SK-N-MC (cell line): Measurements from ENCODE around the gene SLC51B.
"Not testable (repeated sequence)": the region's sequence is repeated elsewhere in the genome, so short reads cannot be mapped to it uniquely, and the experiment has no call there.

ENCODE experiments used
- DNase-seq: peaks from one replicate; pipeline ENCODE4 v3.0.0-alpha.2; 2011; ENCODE audit warnings: low read depth, low spot score
- H3K27ac ChIP-seq: fragments of 200-600 bp; sonication (generic); 2 replicates; pipeline ENCODE4 v1.5.1; 2016; ENCODE audit warnings: mixed run types
- H3K36me3 ChIP-seq: fragments of 200-600 bp; sonication (generic); 2 replicates; pipeline ENCODE4 v1.6.1; 2017; ENCODE audit warnings: antibody characterized with exemption, low read length, mixed read lengths; ENCODE audit not compliant: insufficient read depth
- H3K4me3 ChIP-seq: fragments of 200-600 bp; sonication (generic); 2 replicates; pipeline ENCODE4 v1.5.1; 2016
- H3K9ac ChIP-seq: fragments of 200-600 bp; sonication (generic); 2 replicates; pipeline ENCODE4 v1.8.0; 2017; ENCODE audit warnings: mixed run types, mixed read lengths; ENCODE audit not compliant: insufficient read length
- H3K9me3 ChIP-seq: fragments of 200-600 bp; sonication (generic); 2 replicates; pipeline ENCODE4 v1.6.1; 2017; ENCODE audit warnings: low read depth, mild to moderate bottlenecking, antibody characterized with exemption, low read length, moderate library complexity, mixed read lengths
- EZH2 ChIP-seq: fragments of 200-600 bp; sonication (generic); IDR thresholded peaks from one replicate; pipeline ENCODE4 v1.6.1; 2017; ENCODE audit warnings: antibody characterized with exemption
- FOXP2 ChIP-seq: optimal IDR thresholded peaks from 2 replicates; pipeline ENCODE3; 2011; ENCODE audit warnings: mild to moderate bottlenecking, moderate library complexity; ENCODE audit not compliant: insufficient read depth; ENCODE audit errors: extremely low read length, control extremely low read depth
- POLR2AphosphoS5 ChIP-seq: IDR thresholded peaks from 2 replicates; pipeline ENCODE4 v1.6.1; 2012; ENCODE audit warnings: mild to moderate bottlenecking, low read depth, low read length, borderline replicate concordance

Gene SLC51B

DNA sequence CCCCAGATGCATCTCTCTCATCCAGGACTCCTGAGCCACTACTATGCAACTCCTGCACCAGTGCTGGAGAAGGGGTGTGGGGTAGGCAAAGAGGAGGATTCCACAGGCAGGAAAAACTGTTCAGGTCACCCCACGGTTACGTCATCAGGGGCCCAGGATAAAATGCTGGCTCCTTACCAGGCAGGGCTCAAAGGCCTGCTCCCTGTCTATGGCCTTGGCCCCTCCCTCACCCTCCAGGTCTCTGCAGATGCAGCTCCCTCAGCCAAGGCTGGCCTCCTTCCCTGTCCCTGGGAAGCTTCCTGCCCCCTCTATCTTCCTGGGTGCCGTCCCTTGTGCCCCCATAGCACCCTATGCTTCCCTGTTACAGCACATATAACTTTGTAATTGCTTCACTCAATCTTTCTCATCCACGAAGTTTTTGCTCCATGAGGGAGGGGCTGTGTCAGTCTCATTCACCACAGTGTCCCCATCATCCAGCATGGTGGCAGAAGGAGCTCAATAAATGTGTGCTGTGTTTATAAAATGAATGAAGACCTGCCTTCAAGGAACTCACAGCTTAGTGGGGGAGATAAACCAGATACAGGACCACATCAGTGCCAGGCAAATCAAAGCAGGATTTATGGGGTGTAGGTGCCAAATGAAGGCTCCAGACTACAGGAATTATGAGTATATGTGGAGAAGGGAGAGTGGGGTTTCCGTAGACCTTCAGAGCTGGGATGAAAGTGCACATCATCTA lies 50.0 kb downstream of the SLC51B start:
- Histone ChIP-seq H3K27ac (no peak overlapping the region), H3K9me3 (no peaks in the 10 kb centered on the region), H3K9ac (no peak overlapping the region), H3K4me3 (no peak overlapping the region), H3K36me3 (peaks cover 8% of the 10 kb centered on the region; the same call in 1 of the 2 replicates)
- DNase-seq = no peak
- no peak for TF ChIP-seq EZH2
- no peak for TF ChIP-seq POLR2AphosphoS5
- no peak for TF ChIP-seq FOXP2

DNA sequence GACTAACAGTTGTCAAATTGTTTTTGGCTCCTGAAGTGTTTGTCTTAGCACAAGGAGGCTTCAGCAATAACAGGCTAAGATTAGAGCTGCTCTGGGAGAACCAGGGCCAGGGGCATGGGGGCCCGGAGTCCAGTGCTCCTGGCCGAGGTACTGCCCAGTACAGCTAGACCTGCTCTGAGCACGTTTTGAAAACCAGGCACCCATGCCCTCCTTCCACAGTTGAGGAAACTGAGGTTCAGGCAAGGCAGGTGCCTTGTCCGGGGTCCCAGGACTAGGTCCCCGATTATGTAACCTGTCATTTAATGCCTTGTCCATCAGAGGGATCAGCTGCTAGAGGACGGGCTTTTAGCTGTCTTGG lies 50.5 kb downstream of the SLC51B start:
- H3K36me3 ChIP-seq = peaks cover 8% of the 10 kb centered on the region; the same call in 1 of the 2 replicates
- TF ChIP-seq FOXP2 (no peak), POLR2AphosphoS5 (no peak), EZH2 (no peak)

DNA sequence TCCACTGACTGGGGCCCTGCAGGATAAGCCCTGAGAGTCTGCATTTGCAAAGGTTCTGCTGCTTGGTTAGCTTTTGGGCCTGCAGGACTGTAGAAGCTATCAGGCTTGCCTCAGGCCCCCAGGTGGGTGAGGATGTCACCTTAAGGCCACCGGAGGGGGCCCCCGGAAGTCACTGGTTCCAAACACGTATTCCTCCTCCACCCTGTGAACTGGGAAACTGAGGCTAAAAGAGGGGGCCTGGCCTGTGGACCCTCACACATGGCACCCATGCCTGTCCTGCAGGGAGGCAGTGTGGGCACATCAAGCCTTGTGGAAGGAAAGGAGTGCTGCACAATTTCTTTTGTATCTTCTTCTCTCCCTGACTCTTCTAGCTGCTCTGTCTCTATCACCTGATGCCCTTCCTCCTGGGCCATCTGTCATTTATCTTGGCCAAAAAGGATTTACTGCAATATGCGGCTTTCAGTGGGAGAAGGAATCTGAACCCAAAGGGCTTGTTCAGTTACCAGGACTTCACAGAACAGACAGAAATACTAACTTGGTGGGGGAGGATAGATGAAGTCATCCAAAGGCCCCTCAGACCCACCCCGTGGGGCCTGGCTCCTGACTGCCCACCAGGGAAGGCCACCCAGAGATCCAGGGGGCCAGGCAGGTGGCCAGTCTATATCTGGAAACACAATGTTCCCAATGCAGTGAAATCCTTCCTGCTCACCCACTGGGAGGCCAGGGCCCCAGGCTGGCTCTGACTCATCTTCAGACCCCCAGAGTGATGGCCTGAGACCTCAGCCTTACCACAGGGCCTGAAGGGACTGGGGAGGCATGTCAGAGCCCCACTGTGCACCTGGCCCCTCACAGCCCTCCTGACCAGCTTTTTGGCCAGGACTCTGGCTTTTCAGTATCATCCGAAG lies 51.5 kb downstream of the SLC51B start:
- peaks cover 8% of the 10 kb centered on the region; the same call in 1 of the 2 replicates for H3K36me3 ChIP-seq
- no peaks in the 10 kb centered on the region for H3K9me3 ChIP-seq
- H3K4me3 ChIP-seq = no peak overlapping the region
- TF ChIP-seq EZH2 = no peak
- TF ChIP-seq FOXP2 = no peak
- no peak for TF ChIP-seq POLR2AphosphoS5
- H3K27ac ChIP-seq = no peak overlapping the region
- no peak overlapping the region for H3K9ac ChIP-seq
- DNase-seq = no peak

More for the DNA sequence above, 50.5 kb downstream of the SLC51B start:
- Histone ChIP-seq H3K4me3 (no peak overlapping the region), H3K9ac (no peak overlapping the region), H3K27ac (no peak overlapping the region), H3K9me3 (no peaks in the 10 kb centered on the region)
- DNase-seq = no peak

DNA sequence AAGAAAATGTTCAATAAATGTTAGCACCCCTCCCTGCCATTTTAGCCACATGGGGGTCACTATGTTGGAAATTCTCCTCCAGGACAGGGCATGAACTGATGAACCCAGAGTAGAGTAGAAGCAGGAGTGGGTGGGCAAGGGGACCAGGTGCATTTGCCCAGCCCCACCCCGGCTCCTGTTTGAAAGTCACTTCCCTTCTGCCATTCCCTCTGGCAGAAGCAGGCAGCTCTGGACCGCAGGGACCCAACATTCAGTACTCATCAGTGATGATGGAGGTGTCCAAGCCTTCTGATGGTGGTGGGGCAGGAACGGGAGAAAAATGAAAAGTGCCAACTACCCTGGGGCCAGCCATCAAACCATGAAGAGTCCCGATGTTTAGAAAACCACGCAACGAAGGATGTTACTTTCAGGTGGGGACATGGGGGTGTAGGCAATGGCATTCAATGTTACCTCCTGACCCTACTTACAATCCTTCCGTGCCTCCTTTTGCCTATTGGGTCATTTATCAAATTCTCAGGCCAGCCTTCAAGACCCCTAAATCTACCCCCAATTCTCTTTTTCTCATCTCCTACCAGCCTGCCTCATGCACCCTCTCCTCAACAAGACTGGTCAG lies 52.6 kb downstream of the SLC51B start:
- no peak for TF ChIP-seq EZH2
- TF ChIP-seq POLR2AphosphoS5 = no peak
- TF ChIP-seq FOXP2 = no peak
- no peaks in the 10 kb centered on the region for H3K9me3 ChIP-seq
- DNase-seq = no peak
- no peak overlapping the region for H3K4me3 ChIP-seq
- H3K9ac ChIP-seq = no peak overlapping the region
- peaks cover 8% of the 10 kb centered on the region; the same call in 1 of the 2 replicates for H3K36me3 ChIP-seq
- H3K27ac ChIP-seq = no peak overlapping the region

DNA sequence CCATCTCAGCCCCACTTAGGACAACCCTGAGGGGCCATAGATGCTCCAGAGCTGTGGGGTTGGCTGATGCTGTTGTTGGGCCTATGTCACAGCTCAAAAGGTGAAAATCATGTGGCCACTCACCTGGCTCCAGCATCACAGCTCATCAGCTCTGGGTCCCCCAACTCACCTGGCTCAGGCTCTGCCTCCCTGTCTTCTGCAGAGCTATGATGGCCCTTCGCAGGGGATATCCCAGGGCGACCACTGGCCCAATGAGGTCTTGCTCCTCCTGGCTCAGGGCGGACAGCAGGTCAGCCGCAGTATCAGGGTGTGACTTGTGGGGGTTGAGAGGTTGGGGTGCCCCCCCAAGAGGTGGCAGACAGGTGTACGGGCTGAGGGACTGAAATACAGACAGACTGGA lies 54.1 kb downstream of the SLC51B start:
- no peak for DNase-seq
- TF ChIP-seq EZH2 (no peak), POLR2AphosphoS5 (no peak), FOXP2 (no peak)

DNA sequence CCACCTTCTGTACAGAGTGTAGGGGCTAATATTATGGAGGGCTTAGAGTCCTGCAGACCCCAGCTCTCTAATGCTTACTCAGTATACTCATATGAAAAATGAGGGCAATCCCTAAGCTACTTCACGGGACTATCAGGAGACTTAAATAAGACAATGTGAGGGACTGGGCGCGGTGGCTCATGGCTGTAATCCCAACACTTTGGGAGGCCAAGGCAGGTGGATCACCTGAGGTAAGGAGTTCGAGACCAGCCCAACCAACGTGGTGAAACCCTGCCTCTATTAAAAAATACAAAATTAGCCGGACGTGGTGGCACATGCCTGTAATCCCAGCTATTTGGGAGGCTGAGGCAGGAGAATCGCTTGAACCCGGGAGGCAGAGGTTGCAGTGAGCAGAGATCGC lies 54.6 kb downstream of the SLC51B start:
- not testable (repeated sequence) for H3K9me3 ChIP-seq, H3K36me3 ChIP-seq, H3K4me3 ChIP-seq, H3K9ac ChIP-seq, H3K27ac ChIP-seq, DNase-seq

More for the DNA sequence above, 54.1 kb downstream of the SLC51B start:
- Histone ChIP-seq H3K4me3 (no peak overlapping the region), H3K36me3 (peaks cover 8% of the 10 kb centered on the region; the same call in 1 of the 2 replicates), H3K9me3 (no peaks in the 10 kb centered on the region), H3K27ac (no peak overlapping the region), H3K9ac (no peak overlapping the region)

DNA sequence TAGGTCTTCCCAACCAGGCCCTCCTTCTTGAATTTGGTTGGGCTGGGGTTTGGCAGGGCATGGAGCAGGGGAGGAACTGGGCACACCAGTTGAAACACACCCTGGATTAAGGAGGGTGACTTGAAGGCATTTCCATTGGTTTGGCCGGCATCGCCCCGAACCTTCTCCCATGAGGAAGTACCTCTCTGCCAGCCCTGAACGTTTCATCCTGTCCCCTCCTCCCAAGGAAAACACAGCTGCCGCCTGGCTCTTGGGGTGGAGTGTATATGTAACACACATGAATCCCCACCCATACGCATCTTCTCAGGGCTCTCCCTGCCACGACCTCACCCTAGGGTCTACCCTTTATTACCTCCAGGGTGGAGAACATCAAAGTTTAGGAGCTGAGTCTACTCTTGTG lies 55.3 kb downstream of the SLC51B start:
- peaks cover 9% of the 10 kb centered on the region; the same call in 1 of the 2 replicates for H3K36me3 ChIP-seq
- no peaks in the 10 kb centered on the region for H3K9me3 ChIP-seq

DNA sequence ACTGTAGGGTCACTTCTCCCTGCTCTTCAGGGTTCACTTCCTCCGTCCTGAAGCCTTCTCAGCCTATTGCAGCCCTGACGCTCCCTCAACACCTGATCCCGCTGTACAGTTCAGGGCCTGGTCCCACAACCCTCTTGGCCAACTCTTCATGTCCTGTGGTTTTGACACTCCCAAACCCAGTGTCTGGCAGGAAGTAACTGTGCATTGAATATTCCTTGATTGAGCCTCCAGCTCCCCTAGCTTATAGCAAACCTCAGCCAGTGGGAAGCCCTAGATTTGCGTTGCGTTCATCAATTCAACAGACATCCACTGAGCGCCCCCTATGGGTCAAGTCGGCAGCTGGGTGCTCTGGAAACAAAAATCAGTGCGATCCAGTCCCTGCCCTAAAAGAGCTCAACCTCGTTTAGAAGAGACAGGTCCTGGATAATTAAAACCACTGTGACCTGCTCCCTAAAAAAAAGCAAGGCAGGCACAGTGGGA lies 56.3 kb downstream of the SLC51B start:
- H3K9me3 ChIP-seq = no peaks in the 10 kb centered on the region
- no peak overlapping the region for H3K4me3 ChIP-seq
- DNase-seq = peak; percentile 18
- no peak overlapping the region for H3K9ac ChIP-seq
- no peak overlapping the region for H3K27ac ChIP-seq
- H3K36me3 ChIP-seq = peaks cover 10% of the 10 kb centered on the region; the same call in 1 of the 2 replicates
- no peak for TF ChIP-seq FOXP2

More for the DNA sequence above, 55.3 kb downstream of the SLC51B start:
- DNase-seq = no peak
- Histone ChIP-seq H3K9ac (no peak overlapping the region), H3K4me3 (no peak overlapping the region), H3K27ac (no peak overlapping the region)
- TF ChIP-seq POLR2AphosphoS5 (no peak), EZH2 (no peak), FOXP2 (no peak)
